IMR-90 (cell line): ENCODE data around the gene C3orf85. TPM values are rescaled to one million over a fixed set of nuclear protein-coding genes. Genes with fewer than 3 reads are reported as not detected.

Experiments used
- ATAC-seq: fragments of 200-7000 bp; cut with Tn5 transposase; 2 replicates; pipeline ENCODE4 v1.9.1; 2020; ENCODE audit warnings: low read depth, mild to moderate bottlenecking, moderate library complexity
- BruUV-seq: library from RNA; stranded (reverse); fragments of 400-500 nt; replicated peaks from 2 replicates; lab custom pipeline; 2021; lab: Mats Ljungman, UMichigan
- CTCF ChIA-PET: fragments of 300-600 bp; formaldehyde crosslinking; extraction: SDS; loops from one replicate; lab custom pipeline; 2021; ENCODE audit warnings: antibody characterized with exemption; lab: Yijun Ruan, JAX
- POLR2A ChIA-PET: fragments of 300-600 bp; sonication (Branson Sonifier 250); formaldehyde crosslinking; loops from one replicate; lab custom pipeline; 2022; ENCODE audit warnings: antibody characterized with exemption; ENCODE audit not compliant: unreplicated experiment; lab: Charles Lee
- DNase-seq: peaks from one replicate; pipeline ENCODE4 v3.0.0; 2013
- H2AFZ ChIP-seq: replicated peaks from 2 replicates; pipeline ENCODE3; 2013; ENCODE audit warnings: low read length, mild to moderate bottlenecking; ENCODE audit not compliant: poor library complexity
- H2AK5ac ChIP-seq: 2 replicates; pipeline ENCODE4 v1.6.1; 2013; ENCODE audit warnings: low read depth, low read length, inconsistent platforms
- H2AK9ac ChIP-seq: replicated peaks from 2 replicates; pipeline ENCODE3; 2013; ENCODE audit warnings: mild to moderate bottlenecking, low read depth, low read length, moderate library complexity; ENCODE audit not compliant: poor library complexity
- H2BK120ac ChIP-seq: 2 replicates; pipeline ENCODE4 v1.6.1; 2013; ENCODE audit warnings: low read depth, low read length, inconsistent platforms
- H2BK15ac ChIP-seq: 3 replicates; pipeline ENCODE4 v1.6.1; 2013; ENCODE audit warnings: low read depth, low read length, inconsistent platforms
- H2BK20ac ChIP-seq: 2 replicates; pipeline ENCODE4 v1.6.1; 2013; ENCODE audit warnings: low read depth, mild to moderate bottlenecking, inconsistent platforms, low read length, moderate library complexity
- H2BK5ac ChIP-seq: 2 replicates; pipeline ENCODE4 v1.6.1; 2013; ENCODE audit warnings: mild to moderate bottlenecking, low read depth, low read length, inconsistent platforms; ENCODE audit not compliant: poor library complexity, severe bottlenecking
- H3K14ac ChIP-seq: replicated peaks from 2 replicates; pipeline ENCODE4 v1.6.1; 2013; ENCODE audit warnings: low read depth, low read length, inconsistent platforms
- H3K18ac ChIP-seq: 2 replicates; pipeline ENCODE4 v1.6.1; 2013; ENCODE audit warnings: low read depth, low read length, control low read depth
- H3K23ac ChIP-seq: 2 replicates; pipeline ENCODE4 v1.6.1; 2013; ENCODE audit warnings: low read depth, low read length, inconsistent platforms
- H3K27ac ChIP-seq: 2 replicates; pipeline ENCODE4 v1.5.1; 2013; ENCODE audit warnings: mild to moderate bottlenecking, control low read depth, low read length; ENCODE audit not compliant: insufficient read depth
- H3K27me3 ChIP-seq: 2 replicates; pipeline ENCODE4 v1.6.1; 2013; ENCODE audit warnings: low read length; ENCODE audit not compliant: control insufficient read depth, insufficient read depth
- H3K36me3 ChIP-seq: 2 replicates; pipeline ENCODE4 v1.6.1; 2013; ENCODE audit warnings: low read length, mixed read lengths; ENCODE audit not compliant: control insufficient read depth, insufficient read depth
- H3K4ac ChIP-seq: 2 replicates; pipeline ENCODE4 v1.6.1; 2013; ENCODE audit warnings: low read depth, low read length, inconsistent platforms
- H3K4me1 ChIP-seq: 2 replicates; pipeline ENCODE4 v1.6.1; 2013; ENCODE audit warnings: low read length, mixed read lengths; ENCODE audit not compliant: control insufficient read depth, insufficient read depth
- H3K4me2 ChIP-seq: 2 replicates; pipeline ENCODE4 v1.6.1; 2013; ENCODE audit warnings: low read depth, mild to moderate bottlenecking, control low read depth, low read length, moderate library complexity
- H3K4me3 ChIP-seq: 2 replicates; pipeline ENCODE4 v1.5.1; 2013; ENCODE audit warnings: low read depth, mild to moderate bottlenecking, control low read depth, low read length, moderate library complexity; ENCODE audit not compliant: insufficient read depth
- H3K56ac ChIP-seq: 2 replicates; pipeline ENCODE4 v1.6.1; 2013; ENCODE audit warnings: low read length, inconsistent platforms; ENCODE audit not compliant: insufficient read depth; ENCODE audit errors: extremely low read depth
- H3K79me1 ChIP-seq, 2 experiments: 2 replicates each; pipeline ENCODE4 v1.6.1; 2013; ENCODE audit warnings: low read length in 2 of 2, inconsistent platforms in 1 of 2, low read depth in 1 of 2
- H3K9ac ChIP-seq: 2 replicates; pipeline ENCODE4 v1.6.1; 2013; ENCODE audit warnings: low read depth, low read length, control low read depth
- H3K9me1 ChIP-seq: 2 replicates; pipeline ENCODE4 v1.6.1; 2013; ENCODE audit warnings: low read length, inconsistent platforms; ENCODE audit not compliant: insufficient read depth
- H3K9me3 ChIP-seq: 2 replicates; pipeline ENCODE4 v1.6.1; 2013; ENCODE audit warnings: low read length; ENCODE audit not compliant: control insufficient read depth, insufficient read depth
- H4K20me1 ChIP-seq: 2 replicates; pipeline ENCODE4 v1.6.1; 2013; ENCODE audit warnings: low read length, inconsistent platforms; ENCODE audit not compliant: insufficient read depth
- H4K5ac ChIP-seq: 2 replicates; pipeline ENCODE4 v1.6.1; 2013; ENCODE audit warnings: mild to moderate bottlenecking, low read depth, low read length, control low read depth
- H4K8ac ChIP-seq, 2 experiments: 2 replicates each; pipeline ENCODE4 v1.6.1; 2013; ENCODE audit warnings: low read depth in 2 of 2, low read length in 2 of 2, control low read depth in 1 of 2, inconsistent platforms in 1 of 2
- H4K91ac ChIP-seq: 2 replicates; pipeline ENCODE4 v1.6.1; 2013; ENCODE audit warnings: low read depth, low read length, inconsistent platforms; ENCODE audit not compliant: insufficient read depth
- BHLHE40 ChIP-seq: fragments of 150-350 bp; IDR thresholded peaks from 2 replicates; pipeline ENCODE4 v1.6.1; 2016; ENCODE audit warnings: mild to moderate bottlenecking, low read depth, low read length
- CEBPB ChIP-seq: IDR thresholded peaks from 2 replicates; pipeline ENCODE4 v1.6.1; 2012; ENCODE audit warnings: low read depth, low read length, improper control_type of control experiment
- FOS ChIP-seq: fragments of 150-350 bp; IDR thresholded peaks from 2 replicates; pipeline ENCODE4 v1.6.1; 2016; ENCODE audit warnings: low read depth, low read length
- MAFK ChIP-seq: IDR thresholded peaks from 2 replicates; pipeline ENCODE4 v1.6.1; 2012; ENCODE audit warnings: low read depth, low read length, improper control_type of control experiment
- RAD21 ChIP-seq: IDR thresholded peaks from 2 replicates; pipeline ENCODE4 v1.6.1; 2012; ENCODE audit warnings: low read length, improper control_type of control experiment
- RCOR1 ChIP-seq: IDR thresholded peaks from 2 replicates; pipeline ENCODE4 v1.6.1; 2012; ENCODE audit warnings: mild to moderate bottlenecking, low read length, improper control_type of control experiment; ENCODE audit not compliant: insufficient replicate concordance
- SMC3 ChIP-seq: fragments of 150-350 bp; IDR thresholded peaks from 2 replicates; pipeline ENCODE4 v1.6.1; 2016; ENCODE audit warnings: low read depth, mild to moderate bottlenecking, antibody characterized with exemption, low read length, moderate library complexity
- WGBS, 2 experiments: methylation state at CpG; one replicate each; pipeline versions ENCODE4 v1.1.5 to v1.1.7; 2013; ENCODE audit warnings: missing lambda C conversion rate in 2 of 2; ENCODE audit not compliant: insufficient read length in 1 of 2; ENCODE audit errors: extremely low coverage in 2 of 2; 5-methylcytosine and 5-hydroxymethylcytosine counted together
- dilution Hi-C: fragments of 300-500 bp; cut with HindIII; formaldehyde crosslinking; loops from one replicate; pipeline ENCODE4 v1.14.3; 2018; ENCODE audit warnings: low sequenced_read_pairs; ENCODE audit not compliant: unreplicated experiment
- in situ Hi-C: fragments of 300-500 bp; cut with MboI; formaldehyde crosslinking; loops from 3 replicates; pipeline ENCODE4 v1.14.3; 2019; ENCODE audit warnings: low sequenced_read_pairs, inconsistent platforms, mixed read lengths
- intact Hi-C: fragments of 100-400 bp; cut with micrococcal nuclease; formaldehyde crosslinking; loops from 2 replicates; pipeline ENCODE4 v1.10.0; 2022
- polyA plus RNA-seq, 3 experiments: library from polyadenylated mRNA; depleted of rRNA; stranded (reverse); fragments of >200 nt; gene quantifications; 2 replicates each; pipeline ENCODE4 v1.2.3, GENCODE V29; 2012; ENCODE audit warnings: low replicate concordance in 1 of 3
- total RNA-seq: library from RNA; depleted of rRNA; stranded (reverse); fragments of >200 nt; gene quantifications from 2 replicates; pipeline ENCODE4 v1.2.3, GENCODE V29; 2012
- TF ChIP-seq, protein P1 (sequence below): conservative IDR thresholded peaks from 2 replicates; pipeline ENCODE4 v1.5.1; 2012; ENCODE audit warnings: mild to moderate bottlenecking, low read depth, low read length, improper control_type of control experiment
- TF ChIP-seq, protein P2 (sequence below): fragments of 150-350 bp; IDR thresholded peaks from 2 replicates; pipeline ENCODE4 v1.6.1; 2017; ENCODE audit warnings: mild to moderate bottlenecking, antibody characterized with exemption, low read length, low read depth

Gene C3orf85
- total and polyA plus RNA-seq, 2 of the 4 experiments (the other 2 are of a cell fraction): not detected

DNA sequence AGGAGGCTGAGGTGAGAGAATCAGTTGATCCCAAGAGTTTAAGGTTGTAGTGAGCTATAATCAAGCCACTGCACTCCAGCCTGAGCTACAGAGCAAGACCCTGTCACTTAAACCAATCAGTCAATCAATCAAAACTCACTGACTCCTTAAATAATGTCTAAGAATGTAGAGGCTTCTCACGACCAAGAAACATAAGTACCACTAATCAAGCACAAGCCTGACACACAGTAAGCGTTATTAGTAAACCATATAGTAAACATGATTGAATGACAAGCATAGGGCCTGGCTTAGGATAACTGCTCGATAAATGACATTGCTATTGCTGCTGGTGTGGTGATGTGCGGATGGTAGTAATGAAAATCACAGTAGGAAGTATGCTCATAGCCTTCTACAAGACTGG, 29.4 kb downstream of the C3orf85 start:
- Histone ChIP-seq H3K14ac (no peak overlapping the region), H2AFZ (no peak overlapping the region), H3K9me1 (no peaks in the 10 kb centered on the region), H4K20me1 (no peaks in the 10 kb centered on the region), H2BK15ac (no peak overlapping the region), H3K4me2 (no peak overlapping the region), H2AK9ac (no peak overlapping the region), H4K5ac (no peak overlapping the region), H3K27me3 (no peaks in the 10 kb centered on the region), H3K4ac (no peak overlapping the region), H4K8ac (no peak overlapping the region), H3K36me3 (no peaks in the 10 kb centered on the region), H2BK120ac (no peak overlapping the region), H3K9ac (no peak overlapping the region), H2AK5ac (no peak overlapping the region), H3K27ac (no peak overlapping the region), H3K23ac (no peak overlapping the region), H4K91ac (no peak overlapping the region), H2BK20ac (no peak overlapping the region), H3K4me3 (no peak overlapping the region), H2BK5ac (no peak overlapping the region), H3K79me1 (no peaks in the 10 kb centered on the region), H3K4me1 (no peaks in the 10 kb centered on the region), H3K18ac (no peak overlapping the region), H3K56ac (no peak overlapping the region), H3K9me3 (peaks cover 5% of the 10 kb centered on the region)
- dilution Hi-C loops: no loop called here
- ChIA-PET CTCF (no interaction called here), POLR2A (no interaction called here)
- ATAC-seq: no peak
- no TSS peak for BruUV-seq
- no CpG with 5 or more reads among the region's 4 CpGs for WGBS, 2 experiments
- no peak for DNase-seq
- in situ Hi-C loops: no loop called here
- TF ChIP-seq, protein P1, sequence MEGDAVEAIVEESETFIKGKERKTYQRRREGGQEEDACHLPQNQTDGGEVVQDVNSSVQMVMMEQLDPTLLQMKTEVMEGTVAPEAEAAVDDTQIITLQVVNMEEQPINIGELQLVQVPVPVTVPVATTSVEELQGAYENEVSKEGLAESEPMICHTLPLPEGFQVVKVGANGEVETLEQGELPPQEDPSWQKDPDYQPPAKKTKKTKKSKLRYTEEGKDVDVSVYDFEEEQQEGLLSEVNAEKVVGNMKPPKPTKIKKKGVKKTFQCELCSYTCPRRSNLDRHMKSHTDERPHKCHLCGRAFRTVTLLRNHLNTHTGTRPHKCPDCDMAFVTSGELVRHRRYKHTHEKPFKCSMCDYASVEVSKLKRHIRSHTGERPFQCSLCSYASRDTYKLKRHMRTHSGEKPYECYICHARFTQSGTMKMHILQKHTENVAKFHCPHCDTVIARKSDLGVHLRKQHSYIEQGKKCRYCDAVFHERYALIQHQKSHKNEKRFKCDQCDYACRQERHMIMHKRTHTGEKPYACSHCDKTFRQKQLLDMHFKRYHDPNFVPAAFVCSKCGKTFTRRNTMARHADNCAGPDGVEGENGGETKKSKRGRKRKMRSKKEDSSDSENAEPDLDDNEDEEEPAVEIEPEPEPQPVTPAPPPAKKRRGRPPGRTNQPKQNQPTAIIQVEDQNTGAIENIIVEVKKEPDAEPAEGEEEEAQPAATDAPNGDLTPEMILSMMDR: no peak
- TF ChIP-seq CEBPB (no peak), SMC3 (no peak), RCOR1 (no peak), FOS (no peak), BHLHE40 (no peak), RAD21 (no peak), MAFK (no peak)
- TF ChIP-seq, protein P2, sequence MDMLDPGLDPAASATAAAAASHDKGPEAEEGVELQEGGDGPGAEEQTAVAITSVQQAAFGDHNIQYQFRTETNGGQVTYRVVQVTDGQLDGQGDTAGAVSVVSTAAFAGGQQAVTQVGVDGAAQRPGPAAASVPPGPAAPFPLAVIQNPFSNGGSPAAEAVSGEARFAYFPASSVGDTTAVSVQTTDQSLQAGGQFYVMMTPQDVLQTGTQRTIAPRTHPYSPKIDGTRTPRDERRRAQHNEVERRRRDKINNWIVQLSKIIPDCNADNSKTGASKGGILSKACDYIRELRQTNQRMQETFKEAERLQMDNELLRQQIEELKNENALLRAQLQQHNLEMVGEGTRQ: no peak
- intact Hi-C loops: no loop called here
